Measurements from ENCODE around the gene CTNNBL1. TPM values are rescaled to one million over a fixed set of nuclear protein-coding genes. Genes with fewer than 3 reads are reported as not detected.
"Not testable (repeated sequence)": the region's sequence is repeated elsewhere in the genome, so short reads cannot be mapped to it uniquely, and the experiment has no call there.

CTNNBL1 gene
- total RNA-seq, 1 experiment from 2014 or later = 49.9 TPM

GRCh38 chr20:37677969-37678861 lies 15.6 kb upstream of the CTNNBL1 start:
- Histone ChIP-seq H3K36me3 (ENCODE audit: low read depth, low read length) (no peaks in the 10 kb centered on the region), H2AFZ (ENCODE audit: low read length) (no peak overlapping the region), H3K4me1 (ENCODE audit: insufficient read depth, low read length) (peaks cover 7% of the 10 kb centered on the region), H3K4me3 (ENCODE audit: low read length) (no peak overlapping the region), H3F3A (ENCODE audit: low read length, unreplicated experiment) (no peaks in the 10 kb centered on the region), H4K20me1 (ENCODE audit: low read length) (no peaks in the 10 kb centered on the region), H3K27ac (ENCODE audit: low read length) (no peak overlapping the region), H3K9me3 (ENCODE audit: low read length) (no peaks in the 10 kb centered on the region), H3K79me2 (ENCODE audit: low read length) (no peaks in the 10 kb centered on the region), H3K9me2 (replicated peaks; ENCODE audit: low read length) (no peaks in the 10 kb centered on the region), H3K4me2 (ENCODE audit: low read length) (0 out of 2 replicates have a peak overlapping the region, but pooled peaks have one; percentile 5), H3K9ac (ENCODE audit: low read length) (no peak overlapping the region), H3K27me3 (ENCODE audit: low read length) (no peaks in the 10 kb centered on the region)
- ChIA-PET CTCF (no interaction called here), POLR2A (ENCODE audit: unreplicated experiment) (no interaction called here)
- ATAC-seq (no peak), DNase-seq (peak; percentile 19)
- no peak for TF ChIP-seq EZH2 (IDR thresholded peaks at IDR 0.05; ENCODE audit: low read length, unreplicated experiment)
- no peak for TF ChIP-seq EZH2phosphoT487 (IDR thresholded peaks at IDR 0.05; ENCODE audit: borderline replicate concordance, low read length)
- TF ChIP-seq CTCF (conservative IDR thresholded peaks at IDR 0.05; ENCODE audit: low read depth, low read length) = no peak
- no TSS peak for BruUV-seq (replicated peaks)
- intact Hi-C loops (cut with micrococcal nuclease) = no loop called here

DNA sequence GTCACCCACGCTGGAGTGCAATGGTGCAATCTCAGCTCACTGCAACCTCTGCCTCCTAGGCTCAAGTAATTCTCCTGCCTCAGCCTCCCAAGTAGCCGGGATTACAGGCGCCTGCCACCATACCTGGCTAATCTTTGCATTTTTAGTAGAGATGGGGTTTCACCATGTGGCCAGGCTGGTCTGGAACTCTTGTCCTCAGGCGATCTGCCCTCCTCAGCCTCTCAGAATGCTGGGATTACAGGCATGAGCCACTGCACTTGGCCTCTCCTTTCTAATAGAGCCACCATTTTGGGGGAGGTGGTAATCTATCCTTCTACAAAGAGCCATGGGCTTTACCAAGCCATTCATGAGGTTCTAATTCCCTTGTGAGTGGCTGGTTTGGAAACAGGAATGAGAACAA lies 14.1 kb upstream of the CTNNBL1 start:
- H3K9me2 ChIP-seq (replicated peaks; ENCODE audit: low read length); ATAC-seq; H3K27ac ChIP-seq (ENCODE audit: low read length); H3K9me3 ChIP-seq (ENCODE audit: low read length); H3K79me2 ChIP-seq (ENCODE audit: low read length); intact Hi-C loops (cut with micrococcal nuclease); H3K4me1 ChIP-seq (ENCODE audit: insufficient read depth, low read length); POLR2A ChIA-PET (ENCODE audit: unreplicated experiment); H2AFZ ChIP-seq (ENCODE audit: low read length); H3K27me3 ChIP-seq (ENCODE audit: low read length); H3K4me2 ChIP-seq (ENCODE audit: low read length); H4K20me1 ChIP-seq (ENCODE audit: low read length); DNase-seq; H3F3A ChIP-seq (ENCODE audit: low read length, unreplicated experiment); CTCF ChIA-PET; H3K36me3 ChIP-seq (ENCODE audit: low read depth, low read length); H3K4me3 ChIP-seq (ENCODE audit: low read length); BruUV-seq (replicated peaks); H3K9ac ChIP-seq (ENCODE audit: low read length): not testable (repeated sequence)

GRCh38 chr20:37680420-37680819 lies 13.4 kb upstream of the CTNNBL1 start:
- BruUV-seq (replicated peaks) = no TSS peak
- ATAC-seq = no peak
- no peak for TF ChIP-seq EZH2 (IDR thresholded peaks at IDR 0.05; ENCODE audit: low read length, unreplicated experiment)
- no peak for TF ChIP-seq CTCF (conservative IDR thresholded peaks at IDR 0.05; ENCODE audit: low read depth, low read length)
- TF ChIP-seq EZH2phosphoT487 (IDR thresholded peaks at IDR 0.05; ENCODE audit: borderline replicate concordance, low read length) = no peak
- H3K27me3 ChIP-seq (ENCODE audit: low read length) = no peaks in the 10 kb centered on the region
- no peak overlapping the region for H3K4me3 ChIP-seq (ENCODE audit: low read length)
- H3K9me3 ChIP-seq (ENCODE audit: low read length) = no peaks in the 10 kb centered on the region
- H3K36me3 ChIP-seq (ENCODE audit: low read depth, low read length) = no peaks in the 10 kb centered on the region
- H4K20me1 ChIP-seq (ENCODE audit: low read length) = no peaks in the 10 kb centered on the region
- H3K27ac ChIP-seq (ENCODE audit: low read length) = no peak overlapping the region
- DNase-seq = peak; percentile 43
- intact Hi-C loops (cut with micrococcal nuclease) = no loop called here
- H3K4me1 ChIP-seq (ENCODE audit: insufficient read depth, low read length) = peaks cover 7% of the 10 kb centered on the region
- H3K9me2 ChIP-seq (replicated peaks; ENCODE audit: low read length) = no peaks in the 10 kb centered on the region
- CTCF ChIA-PET = no interaction called here
- H3K4me2 ChIP-seq (ENCODE audit: low read length) = no peak overlapping the region
- H3F3A ChIP-seq (ENCODE audit: low read length, unreplicated experiment) = no peaks in the 10 kb centered on the region
- H3K79me2 ChIP-seq (ENCODE audit: low read length) = no peaks in the 10 kb centered on the region
- H2AFZ ChIP-seq (ENCODE audit: low read length) = no peak overlapping the region
- POLR2A ChIA-PET (ENCODE audit: unreplicated experiment) = no interaction called here
- no peak overlapping the region for H3K9ac ChIP-seq (ENCODE audit: low read length)
